NCI-H2171 treated with DMSO at 0.1 percent for 48 hours (cell line): ENCODE results near the gene ARHGAP27.

Experiments
- DNase-seq: peaks from one replicate; lab custom pipeline; 2025; lab: John Stamatoyannopoulos, UW

The ARHGAP27 gene

DNA sequence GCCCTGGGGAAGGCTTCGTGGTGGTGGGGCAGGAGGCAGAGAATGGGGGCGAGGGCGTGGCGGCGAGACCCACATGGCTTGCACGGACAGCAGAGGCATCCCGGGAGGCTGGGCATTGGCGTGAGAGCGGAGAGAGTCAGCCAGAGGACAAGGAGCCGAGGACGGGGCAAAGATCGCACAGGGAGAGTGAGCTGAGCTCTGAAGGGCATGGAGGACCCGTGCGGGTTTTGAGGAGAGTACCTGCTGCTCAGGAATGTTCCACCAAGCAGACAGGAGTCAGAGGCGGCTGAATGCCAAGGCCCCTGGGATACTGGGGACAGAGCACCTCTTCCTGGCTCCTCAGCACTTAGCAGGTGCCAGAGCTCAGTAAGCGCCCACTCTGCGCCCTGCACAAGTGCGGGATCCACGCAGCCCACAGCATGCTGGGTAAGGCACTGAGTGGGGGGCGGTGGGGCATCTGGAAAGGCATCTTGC, 47.8 kb downstream of the ARHGAP27 start:
- DNase-seq, result no peak

DNA sequence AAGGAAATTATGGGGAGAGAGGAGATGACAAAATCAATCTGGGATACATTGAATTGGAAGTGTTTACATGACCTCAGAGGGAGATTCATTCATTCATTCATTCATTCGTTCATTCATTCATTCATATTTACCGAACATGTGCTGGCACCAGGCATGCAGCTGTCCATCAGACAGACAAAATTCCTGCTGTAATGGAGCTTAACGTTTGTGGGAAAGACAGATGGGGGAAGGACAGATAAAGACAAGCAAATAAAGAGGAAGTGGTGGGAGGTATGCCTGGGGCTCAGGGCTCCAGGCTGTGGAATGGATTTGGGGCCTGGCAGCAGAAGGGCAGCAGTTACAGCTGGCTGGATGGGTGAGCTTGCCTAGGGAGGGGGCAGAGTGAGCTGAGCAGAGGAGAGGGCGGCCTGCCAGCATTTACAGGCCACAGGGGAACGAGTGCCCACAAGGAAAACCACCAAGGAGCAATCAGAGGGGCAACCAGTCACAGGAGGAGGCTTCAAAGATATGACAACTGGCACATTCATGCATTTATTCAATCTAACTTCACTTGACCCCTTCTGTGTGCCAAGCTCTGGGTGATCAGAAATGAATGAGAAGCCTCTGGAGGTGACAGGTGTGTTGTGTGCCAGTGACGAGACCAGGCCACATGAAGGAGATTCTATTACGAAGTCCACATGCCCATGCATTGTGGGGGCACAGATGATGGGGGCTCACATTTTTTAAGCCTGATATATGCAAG, 48.5 kb downstream of the ARHGAP27 start:
- DNase-seq, result peak; percentile 30

DNA sequence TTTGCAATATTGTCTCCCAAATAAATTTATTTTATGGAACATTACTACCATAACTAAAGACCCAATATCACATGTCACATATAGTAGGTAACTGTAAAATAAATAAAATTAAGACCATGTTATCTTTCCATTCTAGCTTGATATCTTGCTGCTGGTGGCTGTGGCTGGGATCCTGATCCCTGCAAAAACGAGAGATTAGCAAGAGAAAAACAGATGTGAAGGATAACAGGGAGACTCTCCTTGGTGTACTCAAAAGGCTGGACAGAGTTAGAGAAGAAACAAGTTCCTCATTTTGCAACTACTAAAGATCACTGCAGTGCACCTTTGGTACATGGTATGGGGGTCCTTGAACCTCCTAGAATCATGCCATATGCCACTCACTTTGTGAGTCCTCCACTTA, 49.7 kb downstream of the ARHGAP27 start:
- DNase-seq, result no peak

DNA sequence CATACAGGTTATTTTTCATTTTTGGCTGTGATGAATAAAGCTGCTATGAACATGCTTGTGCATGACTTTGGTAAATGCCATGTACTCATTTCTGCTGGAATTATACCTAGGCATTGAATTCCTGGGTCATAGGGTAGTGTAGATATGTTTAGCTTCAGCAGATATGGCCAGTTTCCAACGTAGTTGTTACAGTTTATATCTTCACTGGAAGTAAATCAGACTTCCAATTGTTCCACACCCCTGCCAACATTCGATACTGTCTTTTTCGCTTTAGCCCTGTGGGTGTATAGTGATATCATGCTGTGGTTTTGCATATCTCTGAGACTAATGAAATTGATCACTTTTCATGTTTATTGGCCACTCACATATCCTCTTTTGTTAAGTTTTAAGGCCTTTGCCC, 50.4 kb downstream of the ARHGAP27 start:
- DNase-seq, result no peak

DNA sequence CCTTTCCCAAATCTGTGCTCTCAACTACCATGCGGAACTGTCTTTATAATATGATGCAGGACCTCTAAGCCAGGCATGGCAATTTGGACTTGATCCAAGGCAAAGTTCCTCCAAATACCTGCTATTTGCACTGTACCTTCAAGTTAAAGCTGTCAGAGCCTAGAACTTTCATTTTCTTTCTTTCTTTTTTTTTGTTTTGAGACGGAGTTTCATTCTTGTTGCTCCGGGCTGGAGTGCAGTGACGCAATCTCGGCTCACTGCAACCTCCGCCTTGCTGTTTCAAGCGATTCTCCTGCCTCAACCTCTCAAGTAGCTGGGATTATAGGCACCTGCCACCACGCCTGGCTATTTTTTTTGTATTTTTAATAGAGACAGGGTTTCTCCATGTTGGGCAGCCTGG, 51.7 kb downstream of the ARHGAP27 start:
- DNase-seq, result no peak

DNA sequence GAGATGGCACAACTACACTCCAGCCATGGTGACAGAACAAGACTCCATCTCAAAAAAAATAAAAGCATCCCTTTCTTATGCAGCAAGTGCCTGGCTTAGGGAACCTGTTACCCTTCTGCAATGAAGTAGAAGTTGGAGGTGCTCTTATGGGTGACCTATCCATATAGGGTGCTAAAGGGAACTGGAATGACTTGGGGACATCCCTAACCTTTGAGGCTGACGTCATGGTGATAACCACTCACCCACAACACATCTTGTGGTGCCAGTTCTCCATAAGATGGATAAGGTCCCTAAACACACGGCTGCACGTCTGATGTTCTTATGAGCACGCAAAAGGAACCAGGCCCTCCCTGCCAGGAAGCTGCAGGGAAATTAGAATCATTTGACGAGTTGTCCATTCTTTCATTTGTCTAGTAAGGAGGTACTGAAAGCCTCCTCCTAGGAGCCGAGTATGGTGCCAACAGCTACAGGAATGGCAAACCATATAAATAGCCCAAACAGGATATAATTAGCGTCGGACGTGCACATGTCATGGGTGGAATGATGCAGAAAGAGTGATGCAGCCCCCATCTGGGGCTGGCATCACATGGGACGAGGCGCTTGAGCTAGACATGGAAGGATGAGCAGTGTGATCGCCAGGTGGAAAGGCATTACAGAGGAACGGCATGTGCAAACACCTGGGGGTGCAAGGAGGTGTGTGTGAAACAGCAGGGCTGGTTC, 52.5 kb downstream of the ARHGAP27 start:
- DNase-seq, result no peak

DNA sequence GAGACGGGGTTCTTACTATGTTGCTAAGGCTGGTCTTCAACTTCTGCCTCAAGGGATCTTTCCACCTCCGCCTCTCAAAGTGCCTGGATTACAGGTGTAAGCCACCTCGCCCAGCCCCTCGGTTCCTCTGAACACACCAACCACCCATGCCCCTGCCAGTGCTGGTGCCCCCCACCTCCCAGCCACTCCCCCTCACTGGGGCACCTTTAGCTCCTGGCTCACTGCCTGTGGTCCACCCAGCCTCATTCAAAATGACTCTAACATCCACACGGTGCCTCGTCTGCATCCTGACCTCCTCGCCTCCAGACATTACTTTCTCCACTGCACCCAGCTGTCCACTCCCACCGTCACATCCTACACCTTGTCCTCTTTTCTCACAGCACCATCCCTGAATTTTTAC, 55.3 kb downstream of the ARHGAP27 start:
- no peak for DNase-seq

DNA sequence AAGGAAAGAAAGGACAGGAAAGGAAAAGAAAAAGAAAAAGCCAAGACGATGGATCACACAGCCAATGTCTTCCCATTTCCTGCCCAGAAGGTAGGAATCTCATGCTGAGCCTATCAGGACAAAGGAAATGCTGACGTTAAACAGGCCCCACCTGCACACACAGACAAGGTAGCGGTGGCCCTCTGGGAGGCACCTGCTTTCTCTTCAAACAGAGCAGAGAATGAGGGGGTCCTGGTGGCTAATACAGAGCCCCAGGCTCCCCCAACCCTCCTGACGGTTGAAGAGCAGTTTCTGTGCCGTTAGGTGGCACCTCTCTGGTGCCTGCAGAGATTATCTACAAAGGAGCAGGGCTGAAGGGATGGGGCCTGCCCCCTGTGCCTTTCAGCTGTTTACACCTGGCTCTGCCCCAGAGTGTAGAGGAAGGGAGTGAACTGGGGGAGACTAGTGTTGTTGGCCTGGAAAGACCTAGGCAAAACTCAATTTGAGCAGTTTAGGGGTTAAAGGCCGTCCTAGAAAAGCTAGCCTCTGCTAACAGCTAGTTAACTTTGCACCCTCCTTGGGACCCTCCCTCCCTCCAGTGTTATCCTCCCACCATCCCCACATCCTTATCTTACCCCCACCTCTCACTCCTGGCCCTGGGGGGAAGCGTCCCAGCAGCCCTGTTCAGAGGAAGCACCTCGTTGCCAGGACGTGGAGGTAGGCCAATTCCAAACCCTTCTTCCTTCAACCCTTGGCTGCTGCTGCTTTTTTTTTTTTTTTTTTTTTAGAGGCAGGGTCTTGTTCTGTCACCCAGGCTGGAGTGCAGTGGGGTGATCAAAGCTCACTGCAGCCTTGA, 56.3 kb downstream of the ARHGAP27 start:
- DNase-seq, result no peak

DNA sequence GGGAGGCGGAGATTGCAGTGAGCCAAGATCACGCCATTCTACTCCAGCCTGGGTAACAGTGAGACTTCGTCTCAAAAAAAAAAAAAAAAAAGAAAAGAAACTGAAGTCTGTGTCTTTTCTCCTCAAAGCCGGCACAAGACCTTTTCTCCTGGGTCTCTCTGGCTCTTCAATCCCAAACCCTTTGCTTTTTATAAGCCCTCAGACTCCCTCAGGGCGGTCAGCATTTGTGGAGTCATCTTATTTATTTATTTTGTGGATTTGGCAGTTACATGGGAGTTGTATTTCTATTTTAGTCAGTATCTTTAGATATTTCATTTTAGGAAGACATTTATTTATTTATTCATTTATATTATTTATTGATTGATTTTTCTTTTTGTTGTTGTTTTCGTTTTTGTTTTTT, 58.2 kb downstream of the ARHGAP27 start:
- no peak for DNase-seq

DNA sequence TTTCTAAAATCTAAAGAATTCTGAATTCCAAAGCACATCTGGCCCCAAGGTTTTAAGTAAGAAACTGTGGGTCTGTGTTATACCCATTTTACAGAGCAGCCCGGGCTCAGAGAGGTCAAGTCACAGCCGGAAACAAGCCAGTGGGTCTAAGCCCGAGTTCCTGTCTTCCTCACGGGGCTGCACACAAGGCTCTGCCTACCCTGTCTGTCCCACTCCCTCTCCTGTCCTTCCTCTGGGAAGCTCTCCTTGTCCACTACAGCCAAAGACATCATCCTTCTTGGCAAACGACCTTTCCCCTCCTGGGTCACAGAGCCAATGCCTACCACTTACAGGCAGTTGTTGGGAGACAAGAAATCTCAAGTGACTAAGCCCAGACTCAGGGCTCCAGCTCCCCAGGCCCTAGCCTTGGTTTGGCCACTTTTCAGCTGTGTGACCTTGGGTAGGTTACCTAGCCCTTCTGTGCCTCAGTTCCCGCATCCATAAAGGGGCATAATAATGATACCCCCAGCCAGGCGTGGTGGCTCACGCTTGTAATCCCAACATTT, 60.3 kb downstream of the ARHGAP27 start:
- DNase-seq, result no peak

DNA sequence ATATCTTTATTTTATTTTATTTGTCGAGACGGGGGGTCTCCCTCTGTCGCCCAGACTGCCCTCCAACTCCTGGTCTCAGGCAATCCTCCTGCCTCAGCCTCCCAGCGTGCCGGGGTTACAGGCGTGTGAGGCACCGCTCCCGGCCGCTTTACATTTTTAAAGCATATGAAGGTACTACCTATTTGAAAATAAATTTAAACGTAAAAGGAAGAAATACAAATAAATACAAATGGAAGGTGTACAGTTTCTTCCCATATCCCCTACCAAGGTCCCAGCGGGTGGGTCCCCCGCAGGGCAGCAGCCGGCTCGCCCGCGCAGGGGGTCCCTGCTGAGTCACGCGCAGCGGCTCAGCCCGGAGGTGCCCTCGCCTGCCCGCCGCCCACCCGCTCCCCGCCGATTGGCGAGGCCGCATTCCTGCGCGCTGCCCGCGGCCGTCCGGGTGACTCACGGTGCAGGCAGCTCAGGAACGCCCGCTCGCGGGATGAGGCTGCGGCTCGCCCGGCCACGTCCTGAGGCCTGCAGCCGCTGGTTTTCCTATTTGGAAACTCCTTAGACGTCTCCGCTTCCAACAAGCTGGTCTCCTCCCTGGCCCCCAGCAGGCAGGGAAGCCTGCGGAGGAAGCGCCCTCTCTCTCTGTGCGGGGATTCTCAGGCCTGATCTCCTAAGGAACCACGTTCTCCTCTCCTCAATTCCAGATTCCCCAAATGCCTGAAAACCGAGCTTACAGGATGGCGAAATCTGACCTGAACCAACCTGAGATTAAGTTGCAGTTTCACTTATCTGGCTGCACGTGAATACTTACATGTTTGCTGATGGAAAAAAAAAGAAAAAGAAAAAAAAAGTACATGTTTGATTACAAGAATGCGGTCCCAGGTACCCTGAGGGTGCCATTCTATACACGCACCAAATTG, 61.0 kb downstream of the ARHGAP27 start:
- peak; percentile 45 for DNase-seq

DNA sequence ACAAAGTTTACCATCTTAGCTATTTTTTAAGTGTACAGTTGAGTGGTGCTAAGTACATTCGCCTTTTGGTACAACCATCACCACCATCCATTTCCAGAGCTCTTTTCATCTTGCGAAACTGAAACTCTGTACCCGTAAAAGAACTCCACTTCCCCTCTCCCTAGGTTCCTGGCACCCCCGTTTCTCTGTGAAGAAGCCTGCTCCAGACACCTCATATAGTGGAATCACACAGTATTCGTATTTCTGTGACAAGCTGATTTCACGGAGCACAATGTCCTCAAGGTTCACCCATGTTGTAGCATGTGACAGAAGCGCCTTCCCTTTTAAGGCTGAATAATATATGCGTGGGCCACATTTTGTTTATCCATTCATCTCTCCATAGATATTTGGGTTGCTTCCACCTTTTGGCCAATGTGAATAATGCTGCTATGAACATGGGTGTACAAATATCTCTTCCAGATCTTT, 61.7 kb downstream of the ARHGAP27 start:
- no peak for DNase-seq

DNA sequence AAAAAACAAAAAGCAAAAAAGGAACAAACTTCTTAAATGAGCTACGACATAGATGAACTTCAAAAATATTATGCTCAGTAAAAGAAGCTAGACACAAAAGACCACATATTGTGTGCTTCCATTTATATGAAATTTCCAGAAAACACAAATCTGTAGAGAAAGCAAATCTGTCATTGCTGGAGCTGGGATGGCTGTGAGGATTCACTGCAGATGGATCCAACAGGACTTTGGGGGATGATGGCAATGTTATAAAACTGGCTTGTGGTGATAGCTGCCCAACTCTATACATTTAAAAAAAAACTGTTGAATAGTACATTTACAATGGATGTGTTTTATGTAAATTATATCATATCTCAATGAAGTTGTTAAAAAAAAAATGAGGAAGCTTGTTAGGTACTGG, 63.2 kb downstream of the ARHGAP27 start:
- DNase-seq, result no peak

DNA sequence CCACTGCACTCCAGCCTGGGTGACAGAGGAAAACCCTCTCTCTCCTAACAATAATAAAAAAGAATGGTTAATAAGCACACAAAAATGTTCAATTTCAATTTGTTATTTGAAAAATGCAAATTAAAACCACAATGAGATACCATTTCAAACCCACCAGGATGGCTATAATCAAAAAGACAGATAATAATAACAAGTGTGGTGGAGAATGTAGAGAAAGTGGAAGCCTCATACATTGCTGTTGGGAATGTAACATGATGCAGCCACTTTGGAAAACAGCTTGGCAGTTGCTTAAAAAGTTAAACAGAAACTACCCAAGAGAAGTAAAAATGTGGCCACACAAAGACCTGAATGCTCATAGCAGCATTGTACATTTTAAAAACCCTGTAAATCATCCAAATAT, 64.0 kb downstream of the ARHGAP27 start:
- DNase-seq, result no peak

DNA sequence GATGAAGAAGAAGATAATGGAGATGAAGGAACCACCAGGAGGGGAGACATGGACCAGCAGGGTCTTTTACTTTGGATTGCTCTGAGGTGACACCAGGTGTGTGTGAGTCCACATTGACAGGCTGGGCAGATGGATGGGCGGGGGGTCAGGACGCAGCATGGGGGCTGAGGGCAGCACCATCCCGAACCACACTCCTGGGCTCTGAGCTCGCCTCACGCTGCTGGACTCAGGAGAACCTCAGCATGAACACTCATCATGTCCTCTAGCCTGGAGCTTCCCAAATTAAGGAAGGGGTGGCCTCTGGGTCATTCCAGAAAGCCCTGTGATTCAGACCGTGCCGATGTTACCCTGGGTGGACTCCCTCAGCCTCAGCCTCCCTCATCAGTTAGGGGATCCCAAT, 65.5 kb downstream of the ARHGAP27 start:
- no peak for DNase-seq

DNA sequence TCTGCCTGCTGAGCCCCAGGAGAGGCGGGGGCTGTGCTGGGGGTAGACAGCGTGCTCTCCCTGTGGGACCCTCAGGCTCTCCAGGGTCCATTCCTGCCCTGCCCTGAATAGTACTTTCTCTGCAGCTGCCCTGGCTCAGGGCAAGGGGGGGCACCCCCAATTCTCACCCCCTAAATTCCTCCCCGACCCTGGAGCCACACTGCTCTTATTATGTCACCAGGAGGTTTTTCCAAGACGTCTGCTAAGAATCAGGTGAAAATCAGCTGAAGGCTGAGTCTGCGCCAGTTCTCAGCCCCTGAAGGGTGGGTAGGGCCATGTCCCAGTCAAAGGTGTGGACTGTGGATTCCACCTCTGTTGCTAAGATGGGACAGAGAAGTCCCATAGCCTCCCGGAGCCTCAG, 66.0 kb downstream of the ARHGAP27 start:
- no peak for DNase-seq

DNA sequence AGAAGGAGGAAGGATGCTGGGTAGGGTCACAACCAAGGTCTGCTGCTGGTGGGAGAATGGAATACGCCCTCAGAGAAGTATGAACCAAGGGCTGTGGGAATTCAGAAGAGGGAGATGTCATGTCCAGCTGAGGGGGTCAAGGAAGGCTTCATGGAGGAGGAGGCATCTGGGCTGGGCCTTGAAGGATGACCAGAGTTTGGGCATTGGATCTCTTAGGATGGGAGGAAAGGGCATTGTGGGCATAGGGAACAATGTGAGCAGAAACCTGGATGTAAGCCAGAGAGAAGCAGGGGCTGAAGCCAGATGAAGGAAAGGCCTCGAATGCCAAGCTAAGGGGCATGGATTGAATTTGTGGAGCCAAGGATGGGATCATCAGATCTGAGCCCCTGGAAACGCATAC, 66.6 kb downstream of the ARHGAP27 start:
- no peak for DNase-seq

DNA sequence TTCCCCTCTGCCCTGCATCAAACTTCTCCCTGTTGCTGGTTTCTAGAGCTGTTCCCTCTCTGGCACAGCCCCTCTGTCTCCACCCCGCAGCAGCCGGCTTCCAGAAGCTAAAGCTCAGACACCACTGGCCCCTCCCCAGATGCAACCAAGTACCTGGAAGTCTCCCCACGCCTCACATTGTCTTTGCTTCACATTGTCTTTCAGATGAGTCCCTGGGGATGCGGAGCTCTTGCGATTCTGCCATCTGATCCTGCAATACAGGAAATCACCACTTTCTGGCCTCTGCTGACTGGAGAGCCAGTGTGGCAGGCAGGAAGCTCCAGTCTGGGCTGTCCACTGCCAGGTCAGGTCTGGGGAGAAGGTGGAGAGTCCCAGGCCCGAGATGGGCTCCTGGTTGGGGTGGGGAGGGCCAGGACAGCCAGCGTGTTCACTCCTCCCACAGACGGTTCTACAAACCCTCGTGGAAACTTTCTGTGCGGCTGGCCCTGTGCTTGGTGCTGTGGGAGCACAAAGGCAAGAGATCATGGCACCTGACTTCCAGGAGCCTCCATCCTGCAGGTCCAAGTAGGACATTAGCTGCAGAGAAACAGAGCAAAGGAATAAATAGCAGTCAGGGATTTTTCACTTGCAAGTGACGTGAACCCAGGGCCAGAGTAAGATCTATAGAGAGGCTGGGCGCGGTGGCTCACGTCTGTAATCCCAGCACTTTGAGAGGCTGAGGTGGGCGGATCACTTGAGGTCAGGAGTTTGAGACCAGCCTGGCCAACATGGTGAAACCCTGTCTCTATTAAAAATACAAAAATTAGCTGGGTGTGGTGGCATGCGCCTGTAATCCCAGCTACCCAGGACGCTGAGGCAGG, 67.9 kb downstream of the ARHGAP27 start:
- peak; percentile 95 for DNase-seq

DNA sequence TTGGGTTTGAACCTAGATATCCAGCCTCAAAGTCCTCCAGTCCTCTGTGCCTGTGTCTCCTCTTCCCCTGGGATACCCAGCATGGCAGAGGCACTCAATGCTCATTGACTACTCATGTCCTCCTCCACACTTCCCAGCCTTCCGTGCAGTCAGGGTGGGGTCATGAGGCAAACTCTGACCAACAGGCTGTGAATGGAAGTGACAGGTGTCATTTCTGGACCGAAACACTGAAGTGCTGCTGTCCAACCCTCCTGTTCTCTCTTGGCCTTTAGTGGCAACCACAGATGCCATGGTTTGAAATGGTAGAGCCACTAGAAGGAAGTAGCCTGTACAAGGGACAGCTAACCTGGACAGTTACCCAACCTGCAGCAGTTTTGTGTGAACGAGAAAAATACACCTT, 69.2 kb downstream of the ARHGAP27 start:
- DNase-seq, result no peak

DNA sequence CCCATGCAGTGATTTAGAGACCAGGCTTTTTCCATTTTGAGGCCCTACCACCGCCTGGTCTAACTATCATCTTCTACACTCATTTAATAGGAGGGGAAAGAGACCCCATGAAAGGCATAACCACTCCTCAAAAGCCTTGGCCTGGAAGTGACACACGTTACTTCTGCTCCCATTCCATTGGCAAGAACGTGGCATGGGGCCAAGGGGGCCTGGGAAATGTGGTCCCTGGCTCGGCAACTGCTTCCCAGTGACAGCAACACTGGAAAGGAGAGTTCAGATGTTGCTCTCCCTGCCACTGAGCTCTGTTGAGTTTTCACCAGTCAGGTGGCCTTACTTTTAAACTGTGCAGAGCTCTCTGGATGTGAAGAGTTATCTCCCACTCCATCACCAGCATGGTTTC, 70.7 kb downstream of the ARHGAP27 start:
- DNase-seq, result no peak
